ENCODE data around the gene DTNBP1.

The DTNBP1 gene

DNA sequence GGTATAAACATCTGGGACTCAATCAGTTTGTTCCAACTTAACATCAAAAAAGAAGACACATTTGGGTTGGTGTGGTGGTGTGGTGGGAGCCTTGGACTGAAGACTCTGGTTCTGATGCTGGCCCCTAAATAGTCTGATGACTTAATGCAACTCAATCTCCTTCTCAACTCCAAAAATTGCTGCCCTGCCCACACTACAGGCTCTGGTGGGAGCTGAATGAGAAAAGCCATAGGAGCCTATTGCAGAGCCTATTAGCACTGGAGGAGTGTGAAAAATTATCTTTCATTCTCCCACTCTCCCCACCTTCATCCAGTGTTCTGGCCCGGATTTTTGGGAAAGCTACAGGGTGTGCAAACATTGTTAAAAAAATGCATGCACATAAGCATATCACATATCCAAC, 56.5 kb downstream of the DTNBP1 start:
- H4K20me1 ChIP-seq (ENCODE audit: control insufficient read depth, insufficient read depth, low read depth, low read length): no peaks in the 10 kb centered on the region
- no peaks in the 10 kb centered on the region for H3K9me3 ChIP-seq (ENCODE audit: control insufficient read depth, insufficient read depth, low read length)
- H3K79me2 ChIP-seq (ENCODE audit: control insufficient read depth, low read length): no peaks in the 10 kb centered on the region
- no peaks in the 10 kb centered on the region for H3K4me1 ChIP-seq (ENCODE audit: control insufficient read depth, low read length)
- H3K4me3 ChIP-seq (ENCODE audit: low read length): no peak overlapping the region
- H3F3A ChIP-seq (ENCODE audit: control insufficient read depth, insufficient read depth): no peaks in the 10 kb centered on the region
- H3K9me2 ChIP-seq (replicated peaks; ENCODE audit: control insufficient read depth, low read length): no peaks in the 10 kb centered on the region
- H3K36me3 ChIP-seq (ENCODE audit: control insufficient read depth, low read length): peaks cover 23% of the 10 kb centered on the region
- H3K27me3 ChIP-seq (ENCODE audit: control insufficient read depth, low read length): no peaks in the 10 kb centered on the region
- H3K27ac ChIP-seq (ENCODE audit: low read depth, low read length): no peak overlapping the region
- H3K4me2 ChIP-seq (ENCODE audit: low read length): no peak overlapping the region
- TF ChIP-seq, protein P1, sequence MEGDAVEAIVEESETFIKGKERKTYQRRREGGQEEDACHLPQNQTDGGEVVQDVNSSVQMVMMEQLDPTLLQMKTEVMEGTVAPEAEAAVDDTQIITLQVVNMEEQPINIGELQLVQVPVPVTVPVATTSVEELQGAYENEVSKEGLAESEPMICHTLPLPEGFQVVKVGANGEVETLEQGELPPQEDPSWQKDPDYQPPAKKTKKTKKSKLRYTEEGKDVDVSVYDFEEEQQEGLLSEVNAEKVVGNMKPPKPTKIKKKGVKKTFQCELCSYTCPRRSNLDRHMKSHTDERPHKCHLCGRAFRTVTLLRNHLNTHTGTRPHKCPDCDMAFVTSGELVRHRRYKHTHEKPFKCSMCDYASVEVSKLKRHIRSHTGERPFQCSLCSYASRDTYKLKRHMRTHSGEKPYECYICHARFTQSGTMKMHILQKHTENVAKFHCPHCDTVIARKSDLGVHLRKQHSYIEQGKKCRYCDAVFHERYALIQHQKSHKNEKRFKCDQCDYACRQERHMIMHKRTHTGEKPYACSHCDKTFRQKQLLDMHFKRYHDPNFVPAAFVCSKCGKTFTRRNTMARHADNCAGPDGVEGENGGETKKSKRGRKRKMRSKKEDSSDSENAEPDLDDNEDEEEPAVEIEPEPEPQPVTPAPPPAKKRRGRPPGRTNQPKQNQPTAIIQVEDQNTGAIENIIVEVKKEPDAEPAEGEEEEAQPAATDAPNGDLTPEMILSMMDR (IDR thresholded peaks at IDR 0.05; ENCODE audit: low read depth, low read length, poor library complexity, severe bottlenecking): no peak
- no peak for TF ChIP-seq EZH2phosphoT487 (IDR thresholded peaks at IDR 0.05; ENCODE audit: borderline replicate concordance, low read length)

DNA sequence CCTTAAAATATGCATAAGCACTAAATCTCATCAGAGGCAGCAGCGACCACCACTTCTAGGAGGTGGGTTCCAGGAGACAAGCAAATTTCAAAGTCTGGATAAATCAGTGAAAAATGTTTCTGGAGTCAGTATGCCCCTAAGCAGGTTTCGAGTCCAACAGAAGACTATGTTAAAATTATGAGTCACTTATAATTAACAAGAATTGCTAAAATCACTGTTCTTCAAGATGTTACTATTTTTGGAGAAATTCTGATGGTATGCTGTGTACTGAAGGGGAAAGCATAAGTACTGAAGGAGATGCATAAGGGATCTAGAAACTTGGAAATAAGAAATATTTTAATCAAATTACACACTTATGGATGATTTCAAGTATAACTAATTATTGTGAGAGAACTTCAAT, 58.0 kb downstream of the DTNBP1 start:
- Histone ChIP-seq H3F3A (ENCODE audit: control insufficient read depth, insufficient read depth) (no peaks in the 10 kb centered on the region), H3K27me3 (ENCODE audit: control insufficient read depth, low read length) (no peaks in the 10 kb centered on the region), H3K36me3 (ENCODE audit: control insufficient read depth, low read length) (peaks cover 16% of the 10 kb centered on the region), H3K4me3 (ENCODE audit: low read length) (no peak overlapping the region), H3K4me2 (ENCODE audit: low read length) (no peak overlapping the region), H3K27ac (ENCODE audit: low read depth, low read length) (no peak overlapping the region), H3K9me3 (ENCODE audit: control insufficient read depth, insufficient read depth, low read length) (no peaks in the 10 kb centered on the region), H4K20me1 (ENCODE audit: control insufficient read depth, insufficient read depth, low read depth, low read length) (no peaks in the 10 kb centered on the region), H3K79me2 (ENCODE audit: control insufficient read depth, low read length) (no peaks in the 10 kb centered on the region), H3K4me1 (ENCODE audit: control insufficient read depth, low read length) (no peaks in the 10 kb centered on the region), H3K9me2 (replicated peaks; ENCODE audit: control insufficient read depth, low read length) (no peaks in the 10 kb centered on the region)
- TF ChIP-seq, protein P1 (IDR thresholded peaks at IDR 0.05; ENCODE audit: low read depth, low read length, poor library complexity, severe bottlenecking): no peak
- TF ChIP-seq EZH2phosphoT487 (IDR thresholded peaks at IDR 0.05; ENCODE audit: borderline replicate concordance, low read length): no peak

DNA sequence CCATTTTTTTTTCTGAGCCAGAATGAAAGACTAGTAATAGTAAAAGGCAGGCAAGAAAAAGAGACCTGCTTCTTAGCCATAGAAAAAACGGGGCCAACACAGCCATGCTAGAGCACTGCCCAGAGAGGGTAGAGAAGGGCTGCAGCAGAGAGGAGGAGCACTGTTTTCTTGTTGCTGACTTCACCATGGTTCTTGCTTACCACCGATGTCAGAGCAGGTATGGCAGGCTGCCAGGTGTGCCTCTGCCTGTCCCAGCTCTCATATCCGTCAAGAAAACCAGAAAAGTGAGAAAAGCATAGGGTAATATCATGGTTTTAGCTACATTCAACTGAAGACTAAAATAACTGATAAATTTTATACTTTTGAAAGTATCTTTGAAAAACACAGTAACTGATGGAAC, 60.7 kb downstream of the DTNBP1 start:
- Histone ChIP-seq H3K4me2 (ENCODE audit: low read length) (no peak overlapping the region), H3K9me3 (ENCODE audit: control insufficient read depth, insufficient read depth, low read length) (no peaks in the 10 kb centered on the region), H3K4me1 (ENCODE audit: control insufficient read depth, low read length) (no peaks in the 10 kb centered on the region), H3K9me2 (replicated peaks; ENCODE audit: control insufficient read depth, low read length) (no peaks in the 10 kb centered on the region), H3K27ac (ENCODE audit: low read depth, low read length) (no peak overlapping the region), H3K79me2 (ENCODE audit: control insufficient read depth, low read length) (no peaks in the 10 kb centered on the region), H3K4me3 (ENCODE audit: low read length) (no peak overlapping the region), H3F3A (ENCODE audit: control insufficient read depth, insufficient read depth) (no peaks in the 10 kb centered on the region), H3K36me3 (ENCODE audit: control insufficient read depth, low read length) (peaks cover 7% of the 10 kb centered on the region), H3K27me3 (ENCODE audit: control insufficient read depth, low read length) (no peaks in the 10 kb centered on the region), H4K20me1 (ENCODE audit: control insufficient read depth, insufficient read depth, low read depth, low read length) (no peaks in the 10 kb centered on the region)
- TF ChIP-seq, protein P1 (IDR thresholded peaks at IDR 0.05; ENCODE audit: low read depth, low read length, poor library complexity, severe bottlenecking): no peak
- TF ChIP-seq EZH2phosphoT487 (IDR thresholded peaks at IDR 0.05; ENCODE audit: borderline replicate concordance, low read length): no peak
